ENCODE measurements around the gene FKTN. TPM values are rescaled to one million over a fixed set of nuclear protein-coding genes. Genes with fewer than 3 reads are reported as not detected.

Gene FKTN
- total and polyA plus RNA-seq, 9 of the 15 experiments (the other 6 are each of a cell fraction or from before 2014, with no cell fraction given): 5.4 to 16.3 (median 10.4) TPM

DNA sequence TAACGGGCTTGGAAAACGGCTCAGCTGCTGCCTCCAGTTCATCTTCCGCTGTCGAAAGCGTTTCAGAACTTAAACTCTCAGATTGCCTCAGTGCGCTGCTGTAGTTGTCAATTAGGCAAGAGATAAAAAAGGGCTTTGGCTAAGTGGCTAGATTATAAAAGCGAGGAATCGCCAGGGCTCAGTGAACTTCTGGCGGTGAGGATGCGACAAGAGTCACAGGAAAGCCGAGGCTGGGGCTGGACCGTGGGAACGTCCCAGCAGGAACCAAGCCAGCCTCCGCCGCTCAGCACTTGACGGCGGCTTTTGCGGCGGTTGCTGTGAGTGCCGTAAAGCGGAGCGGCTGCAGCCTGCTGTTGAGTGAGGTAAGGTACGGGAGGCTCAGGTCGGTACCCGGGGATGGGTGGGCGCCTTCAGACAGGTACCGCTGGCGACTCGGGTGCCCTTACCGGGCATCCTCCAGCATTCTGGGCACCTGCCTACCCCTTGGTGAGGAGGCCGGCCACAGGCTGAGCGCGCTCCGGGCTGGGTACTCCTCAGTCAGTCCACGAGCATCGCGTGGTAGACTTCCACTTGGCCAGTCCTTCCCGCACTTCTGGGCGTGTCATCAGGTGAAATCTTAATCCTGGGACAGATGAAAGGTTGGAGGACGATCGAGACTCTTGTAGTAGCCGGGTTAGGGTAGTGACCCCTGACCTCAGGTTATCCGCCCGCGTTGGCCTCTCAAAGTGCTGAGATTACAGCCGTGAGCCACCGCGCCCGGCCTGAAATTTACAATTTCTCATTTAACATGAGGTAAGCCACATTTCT lies at the start of gene FKTN (continued):
- TF ChIP-seq, protein P1, sequence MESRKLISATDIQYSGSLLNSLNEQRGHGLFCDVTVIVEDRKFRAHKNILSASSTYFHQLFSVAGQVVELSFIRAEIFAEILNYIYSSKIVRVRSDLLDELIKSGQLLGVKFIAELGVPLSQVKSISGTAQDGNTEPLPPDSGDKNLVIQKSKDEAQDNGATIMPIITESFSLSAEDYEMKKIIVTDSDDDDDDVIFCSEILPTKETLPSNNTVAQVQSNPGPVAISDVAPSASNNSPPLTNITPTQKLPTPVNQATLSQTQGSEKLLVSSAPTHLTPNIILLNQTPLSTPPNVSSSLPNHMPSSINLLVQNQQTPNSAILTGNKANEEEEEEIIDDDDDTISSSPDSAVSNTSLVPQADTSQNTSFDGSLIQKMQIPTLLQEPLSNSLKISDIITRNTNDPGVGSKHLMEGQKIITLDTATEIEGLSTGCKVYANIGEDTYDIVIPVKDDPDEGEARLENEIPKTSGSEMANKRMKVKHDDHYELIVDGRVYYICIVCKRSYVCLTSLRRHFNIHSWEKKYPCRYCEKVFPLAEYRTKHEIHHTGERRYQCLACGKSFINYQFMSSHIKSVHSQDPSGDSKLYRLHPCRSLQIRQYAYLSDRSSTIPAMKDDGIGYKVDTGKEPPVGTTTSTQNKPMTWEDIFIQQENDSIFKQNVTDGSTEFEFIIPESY (CRISPR knock-in tag; IDR thresholded peaks at IDR 0.05): peak; percentile 29; the same call in 1 of the 2 replicates
- no peak for TF ChIP-seq HES1 (IDR thresholded peaks at IDR 0.05; ENCODE audit: low read depth)
- TF ChIP-seq EWSR1 (IDR thresholded peaks at IDR 0.05; ENCODE audit: borderline replicate concordance, low read depth, partially characterized antibody): no peak
- peak; percentile 30; the same call in 1 of the 2 replicates for TF ChIP-seq ZFX (CRISPR knock-in tag; IDR thresholded peaks at IDR 0.05)
- TF ChIP-seq HNRNPLL (IDR thresholded peaks at IDR 0.05; ENCODE audit: low read depth, low read length, poor library complexity, severe bottlenecking): peak; percentile 43
- no peak for TF ChIP-seq ELF4 (CRISPR knock-in tag; IDR thresholded peaks at IDR 0.05)
- no peak for TF ChIP-seq ATF1 (CRISPR knock-in tag; IDR thresholded peaks at IDR 0.05)
- TF ChIP-seq ATF1 (tag; IDR thresholded peaks at IDR 0.05): peak; percentile 34; the same call in 1 of the 2 replicates
- peak; percentile 21; the same call in 1 of the 2 replicates for TF ChIP-seq ETV1 (tag; conservative IDR thresholded peaks at IDR 0.05; ENCODE audit: low read depth)
- no peak for TF ChIP-seq SETDB1 (IDR thresholded peaks at IDR 0.05; ENCODE audit: low read length)
- TF ChIP-seq CAMTA2 (CRISPR knock-in tag; conservative IDR thresholded peaks at IDR 0.05): no peak
- TF ChIP-seq JUN (IDR thresholded peaks at IDR 0.05; ENCODE audit: borderline replicate concordance, low read depth, low read length): no peak
- no peak for TF ChIP-seq JUN (CRISPR knock-in tag; IDR thresholded peaks at IDR 0.05; ENCODE audit: borderline replicate concordance)
- TF ChIP-seq SNIP1 (IDR thresholded peaks at IDR 0.05; ENCODE audit: low read depth): no peak
- TF ChIP-seq TAF9B (IDR thresholded peaks at IDR 0.05; ENCODE audit: partially characterized antibody): peak; percentile 49
- no peak for TF ChIP-seq ZNF253 (CRISPR knock-in tag; conservative IDR thresholded peaks at IDR 0.05)
- no peak for TF ChIP-seq NR0B1 (IDR thresholded peaks at IDR 0.05; ENCODE audit: partially characterized antibody)
- no peak for TF ChIP-seq TCFL5 (CRISPR knock-in tag; conservative IDR thresholded peaks at IDR 0.05)
- TF ChIP-seq BRD9 (IDR thresholded peaks at IDR 0.05; ENCODE audit: low read depth, partially characterized antibody): no peak
- peak; percentile 66 for TF ChIP-seq SIN3B (IDR thresholded peaks at IDR 0.05; ENCODE audit: low read depth)
